GM10266 (cell line): Measurements from ENCODE around the gene AGO3.
A peak's percentile ranks its signal among the peaks of the same experiment; 100 is the strongest.

Experiments
- DNase-seq: peaks from one replicate; pipeline ENCODE4 v3.0.0; 2012; ENCODE audit errors: extremely low spot score
- CTCF ChIP-seq: IDR thresholded peaks from 2 replicates; pipeline ENCODE4 v1.5.1; 2012; ENCODE audit warnings: mild to moderate bottlenecking, low read depth; ENCODE audit not compliant: control insufficient read depth, insufficient read depth; ENCODE audit errors: missing control alignments

Gene AGO3

GRCh38 chr1:35924838-35925237 lies 6.1 kb upstream of the AGO3 start:
- DNase-seq: peak; percentile 39
- TF ChIP-seq CTCF: no peak

GRCh38 chr1:35925741-35926140 lies 5.2 kb upstream of the AGO3 start:
- DNase-seq: no peak
- no peak for TF ChIP-seq CTCF

- TF ChIP-seq CTCF: no peak
- no peak for DNase-seq
Measured at GRCh38 chr1:35927472-35927871, 3.4 kb upstream of the AGO3 start.

- DNase-seq: peak; percentile 43
- no peak for TF ChIP-seq CTCF
Measured at GRCh38 chr1:35929730-35930592, 944 bp upstream of the AGO3 start.

- TF ChIP-seq CTCF: no peak
- DNase-seq: no peak
Measured at GRCh38 chr1:35931446-35932157, 697 bp downstream of the AGO3 start.

GRCh38 chr1:35932158-35932636 lies 1.3 kb downstream of the AGO3 start:
- DNase-seq: no peak
- no peak for TF ChIP-seq CTCF

GRCh38 chr1:35932941-35933340 lies 2.0 kb downstream of the AGO3 start:
- no peak for TF ChIP-seq CTCF
- no peak for DNase-seq
